ENCODE measurements around the gene IREB2.

DNA sequence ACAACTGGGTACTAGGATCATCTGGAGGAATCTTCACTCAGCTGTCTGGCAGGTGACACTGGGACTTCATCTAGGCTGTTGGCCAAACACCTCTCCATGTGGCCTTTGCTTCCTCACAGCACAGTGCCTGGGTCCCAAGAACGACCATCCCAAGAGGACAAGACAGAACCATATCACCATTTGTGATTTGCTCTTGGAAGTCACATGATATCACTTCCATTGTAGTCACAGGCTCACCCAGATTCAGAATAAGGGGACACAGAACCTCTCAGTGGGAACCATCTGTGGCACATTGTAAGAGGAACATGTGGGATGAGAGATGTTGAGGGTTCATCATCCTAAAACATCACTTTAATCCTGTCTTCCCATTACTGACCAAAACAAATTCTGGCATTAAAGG lies 100.3 kb downstream of the IREB2 start:
- TF ChIP-seq POLR2A (IDR thresholded peaks at IDR 0.05) = no peak
- TF ChIP-seq, protein P1, sequence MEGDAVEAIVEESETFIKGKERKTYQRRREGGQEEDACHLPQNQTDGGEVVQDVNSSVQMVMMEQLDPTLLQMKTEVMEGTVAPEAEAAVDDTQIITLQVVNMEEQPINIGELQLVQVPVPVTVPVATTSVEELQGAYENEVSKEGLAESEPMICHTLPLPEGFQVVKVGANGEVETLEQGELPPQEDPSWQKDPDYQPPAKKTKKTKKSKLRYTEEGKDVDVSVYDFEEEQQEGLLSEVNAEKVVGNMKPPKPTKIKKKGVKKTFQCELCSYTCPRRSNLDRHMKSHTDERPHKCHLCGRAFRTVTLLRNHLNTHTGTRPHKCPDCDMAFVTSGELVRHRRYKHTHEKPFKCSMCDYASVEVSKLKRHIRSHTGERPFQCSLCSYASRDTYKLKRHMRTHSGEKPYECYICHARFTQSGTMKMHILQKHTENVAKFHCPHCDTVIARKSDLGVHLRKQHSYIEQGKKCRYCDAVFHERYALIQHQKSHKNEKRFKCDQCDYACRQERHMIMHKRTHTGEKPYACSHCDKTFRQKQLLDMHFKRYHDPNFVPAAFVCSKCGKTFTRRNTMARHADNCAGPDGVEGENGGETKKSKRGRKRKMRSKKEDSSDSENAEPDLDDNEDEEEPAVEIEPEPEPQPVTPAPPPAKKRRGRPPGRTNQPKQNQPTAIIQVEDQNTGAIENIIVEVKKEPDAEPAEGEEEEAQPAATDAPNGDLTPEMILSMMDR (IDR thresholded peaks at IDR 0.05) = no peak

Data from ovary (tissue), 3 donors.